Thyroid gland (tissue), 4 donors: ENCODE measurements around the gene OPN1SW.

Source experiments
- POLR2A ChIP-seq, 2 donors: fragments of 450-650 bp; IDR thresholded peaks; one replicate each; pipeline ENCODE4 v1.6.1; 2017; ENCODE audit warnings: antibody characterized with exemption in 2 of 2, mild to moderate bottlenecking in 2 of 2, moderate library complexity in 1 of 2
- TF ChIP-seq, protein P1 (sequence below), 6 experiments: fragments of 200-600 bp in 3 of 6; fragments of 450-650 bp in 3 of 6; sonication (generic) in 3 of 6; IDR thresholded peaks; one replicate each; pipeline ENCODE4 v1.5.1; 2016 to 2019; ENCODE audit warnings: antibody characterized with exemption in 6 of 6, mild to moderate bottlenecking in 2 of 6, inconsistent platforms in 1 of 6, moderate library complexity in 1 of 6

- TF ChIP-seq, protein P1, sequence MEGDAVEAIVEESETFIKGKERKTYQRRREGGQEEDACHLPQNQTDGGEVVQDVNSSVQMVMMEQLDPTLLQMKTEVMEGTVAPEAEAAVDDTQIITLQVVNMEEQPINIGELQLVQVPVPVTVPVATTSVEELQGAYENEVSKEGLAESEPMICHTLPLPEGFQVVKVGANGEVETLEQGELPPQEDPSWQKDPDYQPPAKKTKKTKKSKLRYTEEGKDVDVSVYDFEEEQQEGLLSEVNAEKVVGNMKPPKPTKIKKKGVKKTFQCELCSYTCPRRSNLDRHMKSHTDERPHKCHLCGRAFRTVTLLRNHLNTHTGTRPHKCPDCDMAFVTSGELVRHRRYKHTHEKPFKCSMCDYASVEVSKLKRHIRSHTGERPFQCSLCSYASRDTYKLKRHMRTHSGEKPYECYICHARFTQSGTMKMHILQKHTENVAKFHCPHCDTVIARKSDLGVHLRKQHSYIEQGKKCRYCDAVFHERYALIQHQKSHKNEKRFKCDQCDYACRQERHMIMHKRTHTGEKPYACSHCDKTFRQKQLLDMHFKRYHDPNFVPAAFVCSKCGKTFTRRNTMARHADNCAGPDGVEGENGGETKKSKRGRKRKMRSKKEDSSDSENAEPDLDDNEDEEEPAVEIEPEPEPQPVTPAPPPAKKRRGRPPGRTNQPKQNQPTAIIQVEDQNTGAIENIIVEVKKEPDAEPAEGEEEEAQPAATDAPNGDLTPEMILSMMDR (IDR thresholded peaks at IDR 0.05) = no peak
- TF ChIP-seq POLR2A (IDR thresholded peaks at IDR 0.05) = no peak
Measured at GRCh38 chr7:128788446-128789412, 13.1 kb upstream of the OPN1SW start.
